Adipose tissue (tissue), 3 donors: Measurements from ENCODE around the gene TMEM192. TPM values are rescaled to one million over a fixed set of nuclear protein-coding genes. Genes with fewer than 3 reads are reported as not detected.
"Not testable (repeated sequence)": the region's sequence is repeated elsewhere in the genome, so short reads cannot be mapped to it uniquely, and the experiment has no call there.

ENCODE experiments used
- H3K27ac ChIP-seq: one replicate; pipeline ENCODE4 v1.5.1; 2013; ENCODE audit warnings: low read depth, low read length
- WGBS, 3 donors: extraction: QIAGEN DNeasy Blood & Tissue Kit; methylation state at CpG; one replicate each; pipeline ENCODE4 v1.1.7; 2013; 5-methylcytosine and 5-hydroxymethylcytosine counted together
- polyA plus RNA-seq, 3 donors: library from polyadenylated mRNA; stranded (reverse); fragments of 200-250 nt; gene quantifications; one replicate each; pipeline ENCODE4 v1.2.3, GENCODE V29; 2013
- donor health status: healthy with polysubstance abuse.
- donor health status: Bipolar disorder and iron deficiency.
- donor health status: healthy.

TMEM192 gene
- polyA plus RNA-seq = 10 to 100 TPM in 2 of 3 donors, 1 to 10 TPM in 1; 7.9 to 14.0 (median 13.5) TPM

- 0 to 1% (median 0%) methylated on average over 54 to 66 of the region's 66 CpGs for WGBS, 3 donors
- peak within 1 kb of the TSS; percentile 33 for H3K27ac ChIP-seq
Measured at GRCh38 chr4:165112368-165113121, at the start of gene TMEM192. TMEM192 (minus strand) TSS chr4:165112860; CDS start chr4:165112773, 87 bp downstream.

- H3K27ac ChIP-seq = no peak overlapping the region
Measured at GRCh38 chr4:165158762-165159161, 46.1 kb upstream of the TMEM192 start.

GRCh38 chr4:165156906-165157305 lies 44.2 kb upstream of the TMEM192 start:
- 72 to 94% (median 93%) methylated on average over 2 of the region's 2 CpGs for WGBS, 3 donors
- no peak overlapping the region for H3K27ac ChIP-seq

- no peak overlapping the region for H3K27ac ChIP-seq
Measured at GRCh38 chr4:165154482-165154881, 41.8 kb upstream of the TMEM192 start.

- WGBS, 3 donors = 33 to 55% (median 37%) methylated on average over 4 of the region's 4 CpGs
- no peak overlapping the region for H3K27ac ChIP-seq
Measured at GRCh38 chr4:165152527-165152926, 39.9 kb upstream of the TMEM192 start.

GRCh38 chr4:165151734-165152133 lies 39.1 kb upstream of the TMEM192 start:
- no peak overlapping the region for H3K27ac ChIP-seq

GRCh38 chr4:165150545-165150944 lies 37.9 kb upstream of the TMEM192 start:
- WGBS, 3 donors = 39 to 95% (median 93%) methylated on average over 3 of the region's 3 CpGs
- H3K27ac ChIP-seq = no peak overlapping the region

GRCh38 chr4:165138843-165139242 lies 26.2 kb upstream of the TMEM192 start:
- no peak overlapping the region for H3K27ac ChIP-seq
- WGBS, 3 donors = 89 to 93% (median 93%) methylated on average over 3 of the region's 3 CpGs

- no peak overlapping the region for H3K27ac ChIP-seq
Measured at GRCh38 chr4:165137205-165137604, 24.5 kb upstream of the TMEM192 start.

GRCh38 chr4:165136529-165136928 lies 23.9 kb upstream of the TMEM192 start:
- WGBS, 3 donors = 79 to 93% (median 91%) methylated on average over 4 of the region's 4 CpGs
- no peak overlapping the region for H3K27ac ChIP-seq

- H3K27ac ChIP-seq = no peak overlapping the region
Measured at GRCh38 chr4:165133150-165133549, 20.5 kb upstream of the TMEM192 start.

GRCh38 chr4:165131247-165131832 lies 18.7 kb upstream of the TMEM192 start:
- WGBS, 3 donors = 7 to 17% (median 14%) methylated on average over 9 of the region's 9 CpGs

More at GRCh38 chr4:165133150-165133549, 20.5 kb upstream of the TMEM192 start:
- WGBS, 3 donors = 36 to 56% (median 36%) methylated on average over 2 of the region's 2 CpGs

GRCh38 chr4:165129924-165130323 lies 17.3 kb upstream of the TMEM192 start:
- no peak overlapping the region for H3K27ac ChIP-seq
- WGBS, 3 donors = 42 to 56% (median 49%) methylated on average over 3 of the region's 3 CpGs

More at GRCh38 chr4:165131247-165131832, 18.7 kb upstream of the TMEM192 start:
- no peak overlapping the region for H3K27ac ChIP-seq

- H3K27ac ChIP-seq = not testable (repeated sequence)
- 95 to 98% (median 97%) methylated on average over 38 to 40 of the region's 40 CpGs for WGBS, 3 donors
Measured at GRCh38 chr4:165125869-165126499, 13.3 kb upstream of the TMEM192 start.

GRCh38 chr4:165124488-165124887 lies 11.8 kb upstream of the TMEM192 start:
- 63 to 80% (median 68%) methylated on average over 5 of the region's 5 CpGs for WGBS, 3 donors
- no peak overlapping the region for H3K27ac ChIP-seq

GRCh38 chr4:165118256-165118909 lies 5.7 kb upstream of the TMEM192 start:
- 40 to 66% (median 62%) methylated on average over 4 of the region's 4 CpGs for WGBS, 3 donors

GRCh38 chr4:165115301-165115700 lies 2.6 kb upstream of the TMEM192 start:
- 95 to 99% (median 97%) methylated on average over 3 of the region's 3 CpGs for WGBS, 3 donors
- no peak overlapping the region for H3K27ac ChIP-seq

More at GRCh38 chr4:165118256-165118909, 5.7 kb upstream of the TMEM192 start:
- no peak overlapping the region for H3K27ac ChIP-seq

- no peak overlapping the region for H3K27ac ChIP-seq
- WGBS, 3 donors = 3 to 5% (median 4%) methylated on average over 17 of the region's 17 CpGs
Measured at GRCh38 chr4:165111906-165112367, 723 bp downstream of the TMEM192 start.

- no peak overlapping the region for H3K27ac ChIP-seq
- 92 to 95% (median 94%) methylated on average over 6 of the region's 6 CpGs for WGBS, 3 donors
Measured at GRCh38 chr4:165106518-165106917, 6.1 kb downstream of the TMEM192 start.
